Stimulated activated CD4-positive, alpha-beta T cell treated with anti-CD3 and anti-CD28 coated beads, Interleukin-2, amount 100 ng/mL, for 24 hours (primary cell): ENCODE data around the gene PRKD2.
"Not testable (repeated sequence)": the region's sequence is repeated elsewhere in the genome, so short reads cannot be mapped to it uniquely, and the experiment has no call there.

Experiments
- DNase-seq, 2 donors: peaks; one replicate each; pipeline ENCODE4 v3.0.0-alpha.2; 2020

Gene PRKD2

DNA sequence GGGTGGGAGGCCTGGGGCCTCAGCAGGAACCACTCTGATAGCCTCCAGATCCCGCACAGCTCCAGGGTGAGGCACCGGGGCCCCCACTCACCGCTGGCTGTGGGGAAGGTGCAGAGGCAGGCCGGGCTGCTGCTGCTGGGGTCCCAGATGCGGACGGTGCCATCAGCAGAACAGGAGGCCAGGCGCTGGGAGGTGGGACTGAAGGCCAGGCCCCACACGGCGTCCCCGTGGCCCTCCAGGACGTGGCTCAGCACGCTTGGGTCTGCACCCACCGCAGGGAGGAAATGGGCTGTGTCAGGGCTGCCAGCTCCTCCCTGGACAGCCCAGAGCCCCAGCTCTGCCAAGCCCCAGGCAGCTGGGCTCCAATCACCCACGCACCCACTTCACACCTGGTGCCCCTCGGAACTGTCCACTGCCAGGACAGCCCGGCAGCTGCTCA, 6.1 kb upstream of the PRKD2 start:
- DNase-seq = no peak

DNA sequence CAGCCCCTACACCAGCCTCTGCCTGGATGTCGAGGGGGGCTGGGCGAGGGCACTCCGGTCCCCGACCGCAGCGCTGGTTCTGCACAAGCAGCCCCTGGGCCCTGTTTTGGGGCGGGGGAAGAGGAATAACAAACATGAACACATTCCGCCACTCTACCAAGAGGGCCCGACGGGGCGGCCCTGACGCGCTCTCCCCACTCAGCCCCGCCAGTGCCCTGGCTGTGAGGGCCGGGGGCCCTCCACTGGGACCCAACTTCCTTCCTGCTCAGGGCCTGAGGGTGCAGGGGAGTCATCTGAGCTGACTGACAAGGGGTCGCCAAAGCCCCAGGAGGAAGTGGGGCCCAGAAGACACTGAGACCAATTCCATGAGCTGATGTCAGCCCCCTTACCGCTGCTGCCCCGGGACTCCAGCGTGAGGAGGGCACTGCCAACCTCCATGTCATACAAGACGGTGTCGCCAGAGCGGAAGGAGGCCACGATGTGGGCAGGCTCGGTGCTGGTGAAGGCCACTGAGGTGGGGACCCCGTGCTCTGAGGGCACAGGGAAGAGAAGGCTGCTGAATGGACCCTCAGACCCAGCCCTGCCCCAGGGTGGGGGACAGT, 5.6 kb upstream of the PRKD2 start:
- no peak for DNase-seq

DNA sequence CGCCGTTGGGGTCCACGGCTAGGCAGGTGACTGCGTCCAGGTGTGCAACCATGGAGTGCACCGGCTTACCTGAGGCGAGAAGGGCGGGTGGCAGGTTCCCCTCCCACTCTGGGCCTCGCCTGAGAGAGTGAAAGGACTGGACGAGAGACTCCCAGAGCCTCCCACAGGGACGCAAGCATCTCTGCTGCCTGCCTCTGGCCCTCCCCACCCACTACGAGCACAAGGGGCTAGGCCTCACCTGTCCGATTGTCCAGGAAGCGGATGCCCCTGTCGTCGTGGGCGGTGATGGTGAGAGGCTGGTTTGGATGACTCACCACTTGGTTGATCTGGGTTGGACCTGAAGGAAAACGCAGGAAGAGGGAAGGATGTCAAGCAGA, 5.1 kb upstream of the PRKD2 start:
- DNase-seq = no peak

DNA sequence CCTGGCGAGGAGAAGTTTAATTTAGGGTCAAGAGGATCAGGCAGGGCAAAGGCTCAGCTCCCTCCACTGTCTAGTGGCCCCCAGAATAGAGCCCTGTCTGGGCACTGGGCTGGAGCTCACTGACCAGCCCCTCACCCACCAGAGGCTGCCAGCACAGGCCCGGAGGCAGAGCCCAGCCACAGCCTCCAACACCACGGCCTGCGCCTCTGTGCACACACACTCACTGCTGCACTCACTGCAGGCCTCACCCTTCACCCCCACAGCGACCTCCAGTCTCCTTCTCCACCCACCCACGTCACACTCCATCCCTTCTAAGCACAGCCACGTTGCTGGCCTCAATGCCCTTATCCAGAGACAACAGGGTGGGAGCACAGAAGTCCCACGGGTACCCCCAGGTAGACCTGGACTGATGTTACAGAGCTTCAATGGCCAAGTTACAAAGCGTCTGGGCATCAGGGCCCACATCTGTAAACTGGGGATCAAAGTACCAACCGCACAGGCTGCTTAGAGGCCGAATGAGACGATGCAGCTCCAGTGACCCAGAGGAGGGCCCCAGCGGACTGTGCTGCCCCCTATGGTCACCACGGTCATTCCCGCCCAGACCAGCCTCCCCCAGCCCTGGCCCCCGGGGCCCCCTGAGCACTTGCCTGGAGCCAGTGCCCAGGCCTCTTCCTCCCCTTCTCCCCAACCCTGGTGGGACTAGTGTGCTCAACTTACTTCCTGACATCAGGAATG, 4.5 kb upstream of the PRKD2 start:
- no peak for DNase-seq

DNA sequence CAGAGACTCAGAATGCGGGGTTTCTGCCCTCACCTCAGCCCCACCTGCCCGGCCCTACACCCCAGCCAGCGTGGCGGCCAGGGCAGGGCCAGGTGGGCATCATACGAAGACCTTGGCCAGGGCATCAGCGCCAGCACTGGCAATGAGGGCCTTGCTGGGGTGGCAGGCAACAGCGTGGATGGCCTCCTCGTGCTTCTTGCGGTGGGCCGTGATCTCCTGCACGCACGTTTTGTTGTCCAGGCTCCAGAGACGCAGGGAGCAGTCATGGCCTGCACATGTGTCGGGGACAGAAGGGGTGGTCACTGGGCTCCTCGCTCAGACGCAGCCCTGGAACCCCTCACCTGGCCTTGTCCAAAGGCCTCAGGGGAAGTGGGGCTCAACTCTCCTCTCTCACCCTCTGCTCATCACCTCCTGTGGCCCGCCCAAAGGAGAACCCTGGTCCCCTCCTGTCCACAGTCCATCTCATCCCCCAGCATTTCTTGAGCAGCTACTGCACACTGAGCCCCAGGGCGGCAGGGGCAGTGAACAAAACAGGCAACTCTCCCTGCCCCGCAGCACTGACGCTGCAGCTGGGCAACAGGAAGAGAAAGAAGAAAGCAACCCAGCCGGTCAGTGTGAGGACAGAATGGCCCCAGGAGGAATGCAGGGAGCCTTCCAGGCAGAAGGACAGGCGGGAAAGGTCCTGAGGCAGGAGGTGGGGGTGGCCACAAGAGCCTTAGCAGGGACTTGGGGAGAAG, 3.8 kb upstream of the PRKD2 start:
- no peak for DNase-seq

DNA sequence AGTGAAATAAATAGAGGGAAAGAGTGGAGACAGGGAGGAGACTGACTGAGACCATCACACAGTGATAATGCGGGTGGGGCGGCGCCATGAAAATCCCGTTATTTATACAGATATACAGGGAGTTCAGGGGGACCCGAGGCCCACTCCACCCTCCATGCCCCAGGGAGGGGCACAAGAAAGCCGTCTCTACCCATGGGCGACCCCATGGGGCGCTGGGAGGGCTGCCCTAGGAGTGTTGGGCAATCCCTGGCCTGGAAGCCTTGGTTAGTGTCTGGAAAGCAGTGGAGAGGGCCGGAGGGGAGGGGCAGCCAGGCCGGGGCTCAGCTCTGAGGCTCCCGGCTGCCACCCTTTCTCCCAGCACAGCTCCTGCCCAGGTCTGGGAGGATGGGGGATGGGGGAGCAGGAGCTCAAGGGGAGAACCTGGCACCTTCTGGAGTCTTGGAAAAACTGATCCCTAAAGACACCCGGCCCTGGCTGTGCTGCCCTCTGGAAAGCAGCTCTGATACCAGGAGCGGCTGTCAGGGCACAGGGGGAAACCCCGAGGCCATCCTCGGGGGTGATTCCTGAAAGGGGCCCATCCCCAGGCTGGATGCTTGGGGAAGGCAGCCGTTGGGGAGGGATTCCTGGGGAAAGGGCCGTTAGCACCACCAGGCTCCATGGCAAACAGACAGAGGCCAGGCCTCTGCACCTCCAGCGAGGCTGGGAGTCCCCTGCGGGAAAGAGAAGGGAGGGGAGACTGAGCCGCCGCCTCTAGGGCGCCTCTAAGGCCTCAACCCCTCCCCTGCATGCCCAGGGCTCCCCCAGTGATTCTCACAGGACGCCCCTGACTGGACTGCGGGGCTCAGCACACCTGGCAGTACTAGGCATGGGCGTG, 3.0 kb upstream of the PRKD2 start:
- no peak for DNase-seq

DNA sequence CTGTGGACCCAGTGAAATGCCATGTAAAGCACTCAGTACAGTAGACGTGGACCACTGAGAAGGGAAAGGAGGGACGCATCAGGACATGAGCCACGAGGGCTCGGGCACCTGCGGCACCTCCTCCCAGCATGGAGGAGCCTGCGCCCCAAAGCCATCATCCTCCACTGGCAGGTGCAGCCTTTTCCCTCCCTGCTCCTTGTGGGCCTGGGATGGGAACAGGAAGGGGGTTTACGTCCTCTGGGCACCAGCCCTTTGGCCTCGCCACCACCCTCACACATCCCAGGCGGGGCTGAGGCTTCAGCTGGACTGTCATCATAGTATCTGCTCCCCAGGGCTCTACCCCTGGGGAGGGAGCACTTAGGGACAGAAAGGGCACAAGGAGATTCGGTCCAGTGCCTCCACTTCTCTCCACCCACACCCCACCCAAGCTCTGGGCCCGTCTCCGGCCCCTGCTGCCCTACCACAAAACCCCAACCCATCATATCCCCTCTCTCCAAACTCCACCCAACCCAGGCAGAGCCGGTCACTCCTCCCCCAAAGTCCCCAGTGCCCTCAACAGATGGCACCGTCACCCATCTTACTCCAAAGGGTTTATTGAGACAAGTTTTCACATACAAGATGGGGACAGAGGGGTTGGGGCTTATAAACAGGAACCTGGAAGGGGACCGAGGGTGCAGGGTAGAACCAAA, 2.2 kb upstream of the PRKD2 start:
- DNase-seq = no peak

DNA sequence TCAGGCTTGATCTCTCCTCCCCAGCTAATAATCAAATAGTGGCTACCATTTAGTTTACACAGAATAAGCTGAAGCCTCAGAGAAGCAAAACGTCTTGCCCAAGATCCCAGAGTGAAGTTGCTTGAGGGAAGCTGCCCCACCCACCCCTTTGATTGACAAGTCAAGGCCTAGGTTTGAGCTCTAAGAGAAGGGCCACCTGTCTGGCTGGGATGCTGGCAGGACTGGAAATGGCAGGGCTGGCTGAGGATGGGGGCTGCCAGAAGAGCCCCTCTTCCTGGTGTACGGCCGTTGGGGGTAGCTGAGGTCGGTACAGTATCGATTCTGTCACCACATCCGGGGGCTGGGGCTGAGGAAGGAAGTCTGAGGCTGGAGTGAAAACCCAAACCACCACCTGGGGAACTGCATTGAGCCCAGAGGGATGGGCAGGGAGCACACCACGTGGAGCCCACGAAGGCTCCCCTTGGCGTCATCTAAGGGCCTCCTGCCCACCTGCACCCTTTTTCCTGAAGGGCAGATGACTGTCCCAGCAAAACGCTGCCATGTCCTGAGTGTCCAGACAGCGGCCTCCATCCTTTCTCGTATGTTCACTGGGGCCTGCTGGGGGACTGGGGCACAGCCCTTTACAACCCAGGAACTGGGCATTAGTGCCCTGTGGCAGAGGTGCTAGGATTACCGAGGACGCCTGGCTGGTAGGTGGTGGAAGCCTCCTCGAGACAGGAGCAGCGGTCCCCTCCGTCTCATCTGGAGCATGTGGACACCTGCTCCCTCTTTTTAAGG, 1.4 kb upstream of the PRKD2 start:
- peak; percentile 56 to 64 for DNase-seq

DNA sequence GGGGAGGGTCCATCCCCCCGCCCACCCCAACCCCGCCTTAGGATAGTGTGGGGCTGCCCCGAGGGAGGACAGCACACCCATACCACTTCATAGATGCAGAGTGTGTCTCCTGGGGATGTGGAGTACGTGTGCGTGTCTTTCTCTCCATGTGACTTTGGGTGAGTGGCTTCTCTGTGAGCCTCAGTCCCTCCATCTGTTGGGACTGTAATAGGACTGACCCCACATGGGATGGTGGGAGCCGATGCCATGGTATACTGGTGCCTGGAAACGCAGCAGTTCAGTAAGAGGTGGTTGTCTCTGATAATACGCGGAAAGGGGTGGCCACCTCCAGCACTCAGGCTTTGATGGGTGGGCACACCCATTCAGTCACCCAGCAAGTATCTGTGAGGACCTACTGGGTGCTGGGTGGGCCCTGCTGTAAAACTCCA, 816 bp upstream of the PRKD2 start:
- DNase-seq = peak in 1 of 2 donors; percentile 17

DNA sequence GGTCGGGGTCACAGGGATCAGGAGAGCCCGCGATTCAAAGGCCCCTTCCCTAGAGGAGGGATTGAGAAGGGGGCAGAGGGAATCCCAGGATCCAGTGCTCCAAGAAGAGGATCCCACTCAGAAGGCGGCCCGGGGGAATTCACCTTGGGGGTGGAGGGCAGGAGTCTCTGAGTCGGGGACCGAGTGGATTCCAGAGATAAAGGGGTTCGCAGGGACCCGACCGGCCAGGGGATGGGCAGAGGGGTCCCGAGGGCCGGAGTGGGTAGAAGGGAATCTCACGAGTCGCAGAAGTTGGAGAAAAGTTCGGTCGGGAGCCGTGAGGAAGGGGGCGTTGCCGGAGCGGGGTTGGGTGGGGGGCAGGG, 261 bp downstream of the PRKD2 start:
- no peak for DNase-seq

DNA sequence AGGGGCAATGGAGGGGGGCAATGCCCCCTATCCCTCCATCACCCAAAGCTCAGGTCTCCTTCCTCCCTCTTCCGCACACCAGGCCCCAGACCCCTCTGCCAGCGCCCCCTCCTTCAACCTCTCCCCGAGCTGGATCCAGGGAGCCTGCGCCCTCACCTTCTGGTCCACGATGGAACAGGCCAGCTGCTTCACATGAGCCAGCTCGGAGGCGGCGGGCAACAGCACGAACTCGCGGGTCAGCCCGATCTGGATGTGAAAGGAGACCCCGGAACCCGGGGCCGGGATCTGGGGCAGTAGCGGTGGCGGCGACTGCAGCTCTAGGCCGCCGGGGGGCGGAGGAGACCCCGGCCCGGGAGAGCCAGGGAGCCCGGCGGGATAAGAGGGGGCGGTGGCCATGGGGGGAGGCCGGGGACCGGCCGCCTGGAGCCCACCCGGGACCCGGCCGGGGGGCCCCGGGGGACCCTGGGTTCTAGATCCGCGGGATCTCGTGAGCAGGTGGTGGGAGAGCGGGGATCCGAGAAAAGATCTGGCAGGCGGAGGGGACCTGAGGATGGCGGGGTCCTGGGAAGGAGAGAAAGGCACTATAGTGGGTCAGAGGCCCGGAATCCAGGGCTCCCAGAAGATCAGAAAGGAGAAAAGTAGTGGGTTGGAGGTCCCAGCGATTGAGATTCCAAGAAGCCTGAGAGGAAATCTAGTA, 791 bp downstream of the PRKD2 start:
- peak in 1 of 2 donors; percentile 37 for DNase-seq

DNA sequence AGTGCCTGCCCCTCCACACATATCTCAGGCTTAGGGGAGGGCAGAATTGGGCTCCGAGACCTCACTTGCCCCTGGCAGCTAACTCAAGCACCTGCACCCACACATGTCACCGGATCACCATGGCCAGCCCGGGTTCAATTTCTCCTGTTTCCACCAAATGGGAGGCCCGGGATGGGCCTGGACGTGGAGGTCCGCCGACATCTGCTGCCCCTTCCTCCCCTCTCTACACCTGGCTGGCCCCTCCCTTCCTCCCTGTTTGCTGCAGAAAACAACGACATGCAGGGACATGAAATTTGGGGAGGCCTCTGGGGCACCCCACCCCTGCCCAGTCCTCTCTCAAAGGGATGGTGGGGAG, 1.3 kb downstream of the PRKD2 start:
- DNase-seq = no peak

DNA sequence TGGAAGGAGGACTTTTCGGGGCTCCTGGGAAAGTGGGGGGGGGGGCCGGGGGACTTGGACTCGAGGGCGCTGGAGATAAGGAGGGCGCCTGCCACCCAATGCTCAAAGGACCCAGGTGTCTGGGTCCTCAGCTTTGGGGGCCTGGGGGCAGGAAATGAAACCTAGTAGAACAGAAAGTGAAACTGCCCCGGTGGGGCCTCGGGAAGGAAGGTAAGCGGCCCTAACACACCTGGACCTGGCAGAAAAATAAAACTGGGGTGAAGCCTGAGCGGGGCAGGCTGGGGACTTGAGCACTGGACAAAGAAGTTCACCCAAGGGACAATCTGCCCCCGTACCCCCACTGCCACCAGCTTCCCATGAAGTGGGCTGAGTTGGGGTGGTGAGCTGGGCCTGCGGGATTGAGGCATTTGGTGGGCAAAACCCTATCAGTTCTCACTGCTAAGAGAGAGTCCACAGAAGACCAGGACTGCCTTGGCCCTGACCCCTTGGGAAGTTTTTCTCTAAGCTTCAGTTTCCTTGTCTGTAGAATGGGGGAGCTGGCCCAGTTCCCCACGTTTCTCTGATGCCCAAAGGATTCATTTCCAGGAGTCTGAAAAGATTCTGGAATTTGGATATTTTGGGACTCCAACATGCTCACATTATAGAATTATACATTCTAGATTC, 2.3 kb downstream of the PRKD2 start:
- peak in 1 of 2 donors; percentile 60 for DNase-seq

DNA sequence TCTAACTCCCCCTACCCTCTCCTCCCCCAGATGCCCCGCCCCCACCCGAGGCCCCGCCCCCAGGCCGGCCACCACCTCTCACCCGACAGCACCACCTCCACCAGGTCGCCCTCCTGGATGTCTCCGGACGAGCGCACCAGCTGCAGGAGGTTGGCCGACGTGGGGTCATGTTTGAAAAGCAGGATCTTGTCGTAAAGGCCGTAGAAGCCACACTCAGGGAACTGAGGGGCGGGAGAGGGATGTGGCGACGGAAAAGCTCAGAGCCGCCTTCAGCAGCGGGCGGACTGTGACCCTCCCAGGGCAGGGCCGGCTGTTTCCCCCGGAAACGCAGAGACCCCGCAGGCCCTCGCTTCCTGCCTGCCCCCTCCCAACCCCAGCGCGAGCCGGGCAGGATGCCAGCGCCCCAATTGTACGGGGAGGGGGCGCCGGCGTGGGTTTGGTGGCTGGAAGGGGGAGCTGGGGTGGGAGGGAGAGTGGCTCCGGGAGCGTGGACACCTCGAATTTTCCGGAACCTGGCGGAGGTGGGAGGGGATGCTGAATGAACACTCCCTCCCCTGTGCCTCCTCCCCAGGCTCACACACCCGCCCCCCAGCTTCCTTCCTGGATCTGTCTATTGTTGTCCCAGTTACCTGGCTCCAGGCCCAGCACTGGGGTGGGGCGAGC, 3.0 kb downstream of the PRKD2 start:
- peak; percentile 72 to 77 for DNase-seq

DNA sequence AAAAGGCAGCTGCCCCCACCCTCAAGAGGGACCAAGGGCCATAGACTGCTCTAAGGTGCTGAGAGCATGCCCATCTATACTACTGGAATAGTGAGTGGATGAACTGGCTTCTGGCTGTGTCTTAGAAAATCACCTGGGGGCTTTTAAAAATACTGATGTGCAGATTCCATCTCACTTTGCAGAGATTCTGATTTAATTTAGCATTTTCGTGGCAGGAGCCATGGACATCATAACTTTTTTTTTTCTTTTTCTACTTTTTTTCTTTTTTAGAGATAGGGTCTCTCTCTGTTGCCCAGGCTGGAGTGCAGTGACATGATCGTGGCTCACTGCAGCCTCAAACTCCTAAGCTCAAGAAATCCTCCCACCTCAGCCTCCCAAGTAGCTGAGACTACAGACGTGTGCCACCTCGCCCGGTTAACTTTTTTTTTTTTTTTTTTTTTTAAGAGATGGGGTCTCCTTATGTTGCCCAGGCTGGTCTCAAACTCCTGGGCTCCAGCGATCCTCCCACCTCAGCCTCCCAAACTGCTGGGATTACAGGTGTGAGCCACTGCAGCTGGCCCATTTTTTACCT, 4.1 kb downstream of the PRKD2 start:
- not testable (repeated sequence) for DNase-seq

DNA sequence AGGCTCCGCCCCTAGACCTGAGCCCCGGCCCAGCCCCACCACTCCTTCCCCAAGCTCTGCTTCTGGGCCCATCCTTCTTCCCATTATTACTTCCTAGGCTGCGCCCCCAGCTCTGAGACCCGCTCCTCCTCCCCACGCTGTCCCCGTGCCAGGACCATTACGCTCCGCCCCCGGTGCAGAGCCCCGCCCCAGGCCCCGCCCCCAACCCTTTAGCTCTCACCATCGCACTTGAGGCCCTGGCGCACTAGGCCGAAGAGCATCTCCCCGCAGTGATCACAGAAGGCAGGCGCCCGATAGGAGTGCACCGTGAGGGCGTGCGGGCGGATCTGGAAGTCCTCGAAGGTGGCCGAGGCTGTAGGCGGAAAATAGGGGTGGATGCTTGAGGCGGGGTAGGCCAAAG, 6.2 kb downstream of the PRKD2 start:
- no peak for DNase-seq

DNA sequence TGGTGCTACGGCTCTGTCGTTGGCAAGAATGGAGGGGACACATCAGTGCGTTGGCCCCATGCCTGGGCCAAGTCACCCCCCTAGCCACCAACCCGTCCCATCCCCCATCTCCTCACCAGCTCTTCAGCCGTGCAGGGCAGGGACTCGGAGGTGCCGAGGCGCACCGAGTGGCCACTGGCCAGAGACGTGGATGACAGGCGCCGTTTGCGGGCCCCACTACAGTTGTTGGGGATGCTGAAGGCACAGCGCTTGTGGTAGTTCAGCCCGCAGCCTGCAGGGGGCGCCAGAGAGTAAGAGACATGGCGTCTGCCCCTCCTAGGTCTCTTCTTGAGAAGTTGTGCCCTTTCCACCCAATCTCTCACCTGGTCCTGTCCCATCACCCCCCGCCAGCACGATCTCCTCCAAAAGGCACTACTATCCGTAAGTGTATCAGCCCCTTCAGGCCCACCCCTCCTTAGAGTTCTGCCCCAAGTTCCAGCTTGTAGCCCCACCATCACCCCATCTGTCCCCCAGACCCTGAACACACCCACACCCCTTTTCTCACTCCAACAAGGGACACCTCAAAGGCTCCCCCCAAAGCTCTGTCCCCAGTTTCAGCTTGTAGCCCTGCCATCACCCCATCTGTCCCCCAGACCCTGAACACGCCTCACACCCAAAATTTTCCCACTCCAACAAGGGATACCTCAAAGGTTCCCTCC, 12.4 kb downstream of the PRKD2 start:
- peak; percentile 94 to 95 for DNase-seq

DNA sequence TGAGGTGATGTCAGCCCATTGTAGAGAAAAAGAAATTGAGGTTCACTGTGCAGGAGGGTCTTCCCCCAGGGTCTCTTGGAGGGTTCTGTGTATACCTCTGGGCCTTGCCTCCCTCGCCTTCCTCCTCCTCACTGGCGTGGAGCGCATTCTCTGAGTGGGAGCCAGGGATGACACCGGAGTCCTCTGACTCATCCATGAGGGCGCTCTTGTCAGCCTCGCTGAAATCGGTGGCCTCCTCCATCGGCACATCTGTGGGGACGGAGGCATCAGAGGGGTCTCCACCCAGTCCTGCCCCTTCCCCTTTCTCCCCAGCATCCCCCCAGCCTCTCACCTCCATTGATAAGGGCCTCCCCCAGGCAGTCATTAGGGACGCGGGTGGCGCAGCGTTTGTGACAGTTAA, 16.2 kb downstream of the PRKD2 start:
- DNase-seq = no peak
